ENCODE results near the gene MTX3.

DNA sequence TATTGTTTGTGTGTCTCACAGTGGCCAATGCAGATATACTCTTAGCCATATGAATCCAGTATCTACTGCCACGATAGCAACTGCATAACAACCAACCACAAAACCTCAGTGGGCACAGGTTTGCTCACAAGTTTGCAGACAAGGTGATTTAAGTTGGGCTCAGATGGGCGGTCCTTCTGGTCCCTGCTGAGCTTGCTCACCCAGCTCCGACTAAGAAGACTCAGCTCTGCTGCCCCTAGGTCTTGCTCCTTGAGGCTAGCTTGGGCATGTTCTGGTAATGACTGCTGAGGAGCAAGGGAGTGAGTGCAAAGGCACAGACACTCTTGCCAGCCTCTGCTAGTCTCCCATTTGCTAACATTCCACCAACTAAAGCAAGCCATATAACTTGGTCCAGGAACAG lies 52.6 kb downstream of the MTX3 start:
- TF ChIP-seq, protein P1, sequence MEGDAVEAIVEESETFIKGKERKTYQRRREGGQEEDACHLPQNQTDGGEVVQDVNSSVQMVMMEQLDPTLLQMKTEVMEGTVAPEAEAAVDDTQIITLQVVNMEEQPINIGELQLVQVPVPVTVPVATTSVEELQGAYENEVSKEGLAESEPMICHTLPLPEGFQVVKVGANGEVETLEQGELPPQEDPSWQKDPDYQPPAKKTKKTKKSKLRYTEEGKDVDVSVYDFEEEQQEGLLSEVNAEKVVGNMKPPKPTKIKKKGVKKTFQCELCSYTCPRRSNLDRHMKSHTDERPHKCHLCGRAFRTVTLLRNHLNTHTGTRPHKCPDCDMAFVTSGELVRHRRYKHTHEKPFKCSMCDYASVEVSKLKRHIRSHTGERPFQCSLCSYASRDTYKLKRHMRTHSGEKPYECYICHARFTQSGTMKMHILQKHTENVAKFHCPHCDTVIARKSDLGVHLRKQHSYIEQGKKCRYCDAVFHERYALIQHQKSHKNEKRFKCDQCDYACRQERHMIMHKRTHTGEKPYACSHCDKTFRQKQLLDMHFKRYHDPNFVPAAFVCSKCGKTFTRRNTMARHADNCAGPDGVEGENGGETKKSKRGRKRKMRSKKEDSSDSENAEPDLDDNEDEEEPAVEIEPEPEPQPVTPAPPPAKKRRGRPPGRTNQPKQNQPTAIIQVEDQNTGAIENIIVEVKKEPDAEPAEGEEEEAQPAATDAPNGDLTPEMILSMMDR (IDR thresholded peaks at IDR 0.05; ENCODE audit: extremely low read depth in 1 of 2, insufficient read depth in 1 of 2, low read depth in 1 of 2, low read length in 2 of 2) = no peak
- TF ChIP-seq EZH2 (IDR thresholded peaks at IDR 0.05; ENCODE audit: borderline replicate concordance, low read depth, low read length, severe bottlenecking) = no peak
